ENCODE data around the gene FCHSD2.

FCHSD2 gene

GRCh38 chr11:72869831-72870230 lies 272.3 kb downstream of the FCHSD2 start:
- no peak overlapping the region for H3K4me3 ChIP-seq (ENCODE audit: low read depth, low read length)
- no peak for DNase-seq (ENCODE audit: low read depth)
- TF ChIP-seq MYC (IDR thresholded peaks at IDR 0.05; ENCODE audit: low read depth, low read length): no peak
- TF ChIP-seq POLR2A (IDR thresholded peaks at IDR 0.05; ENCODE audit: extremely low read depth, insufficient read length): no peak
- no peak for TF ChIP-seq CTCF (IDR thresholded peaks at IDR 0.05; ENCODE audit: low read depth, low read length)

- no peak for DNase-seq (ENCODE audit: low read depth)
- TF ChIP-seq MYC (IDR thresholded peaks at IDR 0.05; ENCODE audit: low read depth, low read length) (no peak), MAX (IDR thresholded peaks at IDR 0.05; ENCODE audit: low read depth, low read length) (no peak), POLR2A (IDR thresholded peaks at IDR 0.05; ENCODE audit: extremely low read depth, insufficient read length) (no peak), CTCF (IDR thresholded peaks at IDR 0.05; ENCODE audit: low read depth, low read length) (no peak)
Measured at GRCh38 chr11:72867970-72868369, 274.1 kb downstream of the FCHSD2 start.

GRCh38 chr11:72864702-72865655 lies 277.1 kb downstream of the FCHSD2 start:
- DNase-seq (ENCODE audit: low read depth): no peak
- TF ChIP-seq MYC (IDR thresholded peaks at IDR 0.05; ENCODE audit: low read depth, low read length) (no peak), POLR2A (IDR thresholded peaks at IDR 0.05; ENCODE audit: extremely low read depth, insufficient read length) (no peak), MAX (IDR thresholded peaks at IDR 0.05; ENCODE audit: low read depth, low read length) (no peak)
- H3K4me3 ChIP-seq (ENCODE audit: low read depth, low read length): no peak overlapping the region

More at GRCh38 chr11:72867970-72868369, 274.1 kb downstream of the FCHSD2 start:
- no peak overlapping the region for H3K4me3 ChIP-seq (ENCODE audit: low read depth, low read length)

GRCh38 chr11:72863916-72864315 lies 278.2 kb downstream of the FCHSD2 start:
- TF ChIP-seq MYC (IDR thresholded peaks at IDR 0.05; ENCODE audit: low read depth, low read length): no peak
- TF ChIP-seq MAX (IDR thresholded peaks at IDR 0.05; ENCODE audit: low read depth, low read length): no peak
- TF ChIP-seq CTCF (IDR thresholded peaks at IDR 0.05; ENCODE audit: low read depth, low read length): no peak
- TF ChIP-seq POLR2A (IDR thresholded peaks at IDR 0.05; ENCODE audit: extremely low read depth, insufficient read length): no peak
- no peak overlapping the region for H3K4me3 ChIP-seq (ENCODE audit: low read depth, low read length)
- peak; percentile 38 for DNase-seq (ENCODE audit: low read depth)

GRCh38 chr11:72863091-72863490 lies 279.0 kb downstream of the FCHSD2 start:
- no peak for TF ChIP-seq MAX (IDR thresholded peaks at IDR 0.05; ENCODE audit: low read depth, low read length)
- TF ChIP-seq POLR2A (IDR thresholded peaks at IDR 0.05; ENCODE audit: extremely low read depth, insufficient read length): no peak
- no peak for TF ChIP-seq MYC (IDR thresholded peaks at IDR 0.05; ENCODE audit: low read depth, low read length)
- TF ChIP-seq CTCF (IDR thresholded peaks at IDR 0.05; ENCODE audit: low read depth, low read length): no peak
- no peak for DNase-seq (ENCODE audit: low read depth)
- no peak overlapping the region for H3K4me3 ChIP-seq (ENCODE audit: low read depth, low read length)

- no peak for DNase-seq (ENCODE audit: low read depth)
- TF ChIP-seq MAX (IDR thresholded peaks at IDR 0.05; ENCODE audit: low read depth, low read length) (no peak), MYC (IDR thresholded peaks at IDR 0.05; ENCODE audit: low read depth, low read length) (no peak), POLR2A (IDR thresholded peaks at IDR 0.05; ENCODE audit: extremely low read depth, insufficient read length) (no peak), CTCF (IDR thresholded peaks at IDR 0.05; ENCODE audit: low read depth, low read length) (no peak)
- no peak overlapping the region for H3K4me3 ChIP-seq (ENCODE audit: low read depth, low read length)
Measured at GRCh38 chr11:72860592-72860991, 281.5 kb downstream of the FCHSD2 start.

Measured in NB4 (cell line).